ENCODE measurements around the gene MT3. TPM values are rescaled to one million over a fixed set of nuclear protein-coding genes. Genes with fewer than 3 reads are reported as not detected.

The MT3 gene
- total and polyA plus RNA-seq, 2 of the 13 experiments (the other 11 are each of a cell fraction or from before 2014, with no cell fraction given), result not detected

DNA sequence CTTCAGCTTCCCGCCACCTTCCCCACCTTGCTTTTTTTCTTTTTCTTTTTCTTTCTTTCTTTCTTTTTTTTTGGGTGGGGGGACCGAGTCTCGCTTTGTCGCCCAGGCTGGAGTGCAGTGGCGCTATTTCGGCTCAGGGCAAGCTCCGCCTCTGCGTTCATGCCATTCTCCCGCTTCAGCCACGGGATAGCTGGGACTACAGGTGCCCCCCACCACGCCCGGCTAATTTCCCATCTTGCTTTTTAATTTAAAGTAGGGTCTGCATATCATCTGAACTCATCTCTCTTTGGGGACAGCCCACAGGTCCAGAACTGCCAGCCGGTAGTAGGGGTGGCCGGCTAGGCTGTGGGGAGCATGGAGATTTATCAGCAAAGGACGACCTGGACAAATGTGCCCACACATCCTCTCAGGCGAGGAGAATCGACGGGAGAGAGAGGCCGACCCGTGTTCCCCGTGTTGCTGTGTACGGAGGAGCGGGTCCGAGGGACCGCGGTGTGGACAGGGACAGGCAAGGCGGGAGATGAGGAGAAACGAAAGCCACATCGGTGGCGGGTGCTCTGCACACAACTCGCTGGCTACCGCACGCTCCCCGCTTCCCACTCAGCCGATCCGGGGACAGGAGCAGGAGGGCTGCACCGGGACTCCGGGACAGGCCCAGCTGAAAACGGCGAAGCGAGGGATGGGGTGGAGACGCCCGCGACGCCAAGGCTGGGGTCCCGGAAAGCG, 45.5 kb downstream of the MT3 start:
- H3K9me3 ChIP-seq (ENCODE audit: low read length), result no peaks in the 10 kb centered on the region
- H3K4me2 ChIP-seq (ENCODE audit: low read depth, low read length), result no peak overlapping the region
- WGBS (ENCODE audit: low lambda C conversion rate), result 65% methylated on average over 47 of the region's 47 CpGs
- ChIA-PET CTCF (ENCODE audit: low intra/inter-chr PET ratio, low total read pairs) (no interaction called here), POLR2A (no interaction called here)
- H3K27me3 ChIP-seq (ENCODE audit: control insufficient read depth in 1 of 2, insufficient read depth in 2 of 2, low read length in 2 of 2), result peaks cover 10 to 92% of the 10 kb centered on the region in 2 experiments; a peak in 4 of 5 replicates
- no peaks in the 10 kb centered on the region for H3K36me3 ChIP-seq (replicated peaks in 1 of 2; ENCODE audit: control insufficient read depth in 1 of 2, insufficient read depth in 2 of 2, low read length in 2 of 2)
- H3K4me1 ChIP-seq (ENCODE audit: insufficient read depth, low read length), result peaks cover 33% of the 10 kb centered on the region
- intact Hi-C loops (cut with micrococcal nuclease; ENCODE audit: unreplicated experiment), result no loop called here
- in situ Hi-C loops (cut with HindIII; ENCODE audit: extremely low pct_ligation_motif_present, low pct_unique_long_range_greater_than_20kb), result no loop called here
- H4K20me1 ChIP-seq (ENCODE audit: insufficient read depth, low read length), result no peaks in the 10 kb centered on the region
- no peak overlapping the region for H3K27ac ChIP-seq (ENCODE audit: extremely low read length, insufficient read depth, low read length)
- no peaks in the 10 kb centered on the region for H3K79me2 ChIP-seq (ENCODE audit: insufficient read depth, low read length)
- no peak for DNase-seq (ENCODE audit: low spot score)
- TF ChIP-seq, protein P1, sequence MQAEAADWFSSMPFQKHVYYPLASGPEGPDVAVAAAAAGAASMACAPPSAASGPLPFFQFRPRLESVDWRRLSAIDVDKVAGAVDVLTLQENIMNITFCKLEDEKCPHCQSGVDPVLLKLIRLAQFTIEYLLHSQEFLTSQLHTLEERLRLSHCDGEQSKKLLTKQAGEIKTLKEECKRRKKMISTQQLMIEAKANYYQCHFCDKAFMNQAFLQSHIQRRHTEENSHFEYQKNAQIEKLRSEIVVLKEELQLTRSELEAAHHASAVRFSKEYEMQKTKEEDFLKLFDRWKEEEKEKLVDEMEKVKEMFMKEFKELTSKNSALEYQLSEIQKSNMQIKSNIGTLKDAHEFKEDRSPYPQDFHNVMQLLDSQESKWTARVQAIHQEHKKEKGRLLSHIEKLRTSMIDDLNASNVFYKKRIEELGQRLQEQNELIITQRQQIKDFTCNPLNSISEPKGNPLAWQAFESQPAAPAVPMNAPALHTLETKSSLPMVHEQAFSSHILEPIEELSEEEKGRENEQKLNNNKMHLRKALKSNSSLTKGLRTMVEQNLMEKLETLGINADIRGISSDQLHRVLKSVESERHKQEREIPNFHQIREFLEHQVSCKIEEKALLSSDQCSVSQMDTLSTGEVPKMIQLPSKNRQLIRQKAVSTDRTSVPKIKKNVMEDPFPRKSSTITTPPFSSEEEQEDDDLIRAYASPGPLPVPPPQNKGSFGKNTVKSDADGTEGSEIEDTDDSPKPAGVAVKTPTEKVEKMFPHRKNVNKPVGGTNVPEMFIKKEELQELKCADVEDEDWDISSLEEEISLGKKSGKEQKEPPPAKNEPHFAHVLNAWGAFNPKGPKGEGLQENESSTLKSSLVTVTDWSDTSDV (CRISPR knock-in tag; IDR thresholded peaks at IDR 0.05), result no peak
- TF ChIP-seq, protein P2, sequence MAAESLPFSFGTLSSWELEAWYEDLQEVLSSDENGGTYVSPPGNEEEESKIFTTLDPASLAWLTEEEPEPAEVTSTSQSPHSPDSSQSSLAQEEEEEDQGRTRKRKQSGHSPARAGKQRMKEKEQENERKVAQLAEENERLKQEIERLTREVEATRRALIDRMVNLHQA (CRISPR knock-in tag; IDR thresholded peaks at IDR 0.05), result no peak
- TF ChIP-seq, protein P3, sequence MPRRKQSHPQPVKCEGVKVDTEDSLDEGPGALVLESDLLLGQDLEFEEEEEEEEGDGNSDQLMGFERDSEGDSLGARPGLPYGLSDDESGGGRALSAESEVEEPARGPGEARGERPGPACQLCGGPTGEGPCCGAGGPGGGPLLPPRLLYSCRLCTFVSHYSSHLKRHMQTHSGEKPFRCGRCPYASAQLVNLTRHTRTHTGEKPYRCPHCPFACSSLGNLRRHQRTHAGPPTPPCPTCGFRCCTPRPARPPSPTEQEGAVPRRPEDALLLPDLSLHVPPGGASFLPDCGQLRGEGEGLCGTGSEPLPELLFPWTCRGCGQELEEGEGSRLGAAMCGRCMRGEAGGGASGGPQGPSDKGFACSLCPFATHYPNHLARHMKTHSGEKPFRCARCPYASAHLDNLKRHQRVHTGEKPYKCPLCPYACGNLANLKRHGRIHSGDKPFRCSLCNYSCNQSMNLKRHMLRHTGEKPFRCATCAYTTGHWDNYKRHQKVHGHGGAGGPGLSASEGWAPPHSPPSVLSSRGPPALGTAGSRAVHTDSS (CRISPR knock-in tag; conservative IDR thresholded peaks at IDR 0.05), result no peak
- no peak for TF ChIP-seq ZNF556 (CRISPR knock-in tag; IDR thresholded peaks at IDR 0.05; ENCODE audit: borderline replicate concordance)
- no peak for TF ChIP-seq HDAC1 (CRISPR knock-in tag; IDR thresholded peaks at IDR 0.05)
- TF ChIP-seq TEAD2 (CRISPR knock-in tag; IDR thresholded peaks at IDR 0.05), result no peak
- TF ChIP-seq ZNF282 (IDR thresholded peaks at IDR 0.05; ENCODE audit: partially characterized antibody), result no peak
- no peak for TF ChIP-seq SP140L (CRISPR knock-in tag; IDR thresholded peaks at IDR 0.05; ENCODE audit: borderline replicate concordance)
- H3K4me3 ChIP-seq (replicated peaks in 1 of 3; ENCODE audit: insufficient read depth in 1 of 3, low read depth in 2 of 3, low read length in 3 of 3), result no peak overlapping the region
- H3K9ac ChIP-seq (ENCODE audit: insufficient read depth, low read depth, low read length), result no peak overlapping the region
- no peak for ATAC-seq
- BruUV-seq (replicated peaks), result no TSS peak
- no peak overlapping the region for H2AFZ ChIP-seq (ENCODE audit: low read length)
- no peak for FAIRE-seq

All from HepG2 (cell line).